Neural cell (in vitro differentiated cells): ENCODE results near the gene IMPDH2. TPM values are rescaled to one million over a fixed set of nuclear protein-coding genes. Genes with fewer than 3 reads are reported as not detected.

Experiments
- H2AFZ ChIP-seq: fragments of 200-600, 300-800 bp; sonication (generic), shearing (Covaris generic); 2 replicates; pipeline ENCODE4 v1.6.0; 2014; ENCODE audit warnings: low read depth, mild to moderate bottlenecking, antibody characterized with exemption, low read length, moderate library complexity
- H3F3A ChIP-seq: fragments of 200-600 bp; shearing (Covaris generic); 2 replicates; pipeline ENCODE4 v1.6.1; 2016; ENCODE audit warnings: mild to moderate bottlenecking, moderate library complexity, mixed read lengths, antibody characterized with exemption, low read length; ENCODE audit not compliant: insufficient read depth, poor library complexity, severe bottlenecking
- H3K27ac ChIP-seq: fragments of 200-600, 300-800 bp; sonication (generic), shearing (Covaris generic); 2 replicates; pipeline ENCODE4 v1.5.1; 2014; ENCODE audit warnings: mild to moderate bottlenecking, low read length, moderate library complexity
- H3K27me3 ChIP-seq: fragments of 300-800, 200-600 bp; sonication (generic), shearing (Covaris generic); 2 replicates; pipeline ENCODE4 v1.6.0; 2014; ENCODE audit warnings: mild to moderate bottlenecking, low read depth, low read length, moderate library complexity; ENCODE audit not compliant: insufficient read depth
- H3K36me3 ChIP-seq: fragments of 300-800, 200-600 bp; sonication (generic), shearing (Covaris generic); 2 replicates; pipeline ENCODE4 v1.5.1; 2014; ENCODE audit warnings: mild to moderate bottlenecking, antibody characterized with exemption, low read length, moderate library complexity; ENCODE audit not compliant: insufficient read depth
- H3K4me2 ChIP-seq: fragments of 300-800, 200-600 bp; sonication (generic), shearing (Covaris generic); 2 replicates; pipeline ENCODE4 v1.6.0; 2014; ENCODE audit warnings: mild to moderate bottlenecking, low read length
- H3K4me3 ChIP-seq: fragments of 300-800, 200-600 bp; sonication (generic), shearing (Covaris generic); 2 replicates; pipeline ENCODE4 v1.5.1; 2014; ENCODE audit warnings: mild to moderate bottlenecking, low read length, moderate library complexity
- H3K79me2 ChIP-seq: fragments of 200-600 bp; shearing (Covaris generic); replicated peaks from 2 replicates; pipeline ENCODE4 v1.6.0; 2014; ENCODE audit warnings: mild to moderate bottlenecking, low read length, moderate library complexity; ENCODE audit not compliant: insufficient read depth
- H3K9ac ChIP-seq: fragments of 300-800, 200-600 bp; sonication (generic), shearing (Covaris generic); 2 replicates; pipeline ENCODE4 v1.6.1; 2016; ENCODE audit warnings: mild to moderate bottlenecking, low read length, mixed read lengths
- H3K9me2 ChIP-seq: fragments of 200-600 bp; shearing (Covaris generic); 2 replicates; pipeline ENCODE4 v1.6.1; 2016; ENCODE audit warnings: mild to moderate bottlenecking, low read length, mixed read lengths; ENCODE audit not compliant: insufficient read depth
- H3K9me3 ChIP-seq: fragments of 200-600, 300-800 bp; sonication (generic), shearing (Covaris generic); 2 replicates; pipeline ENCODE4 v1.6.1; 2016; ENCODE audit warnings: mild to moderate bottlenecking, mixed run types, low read length, moderate library complexity, mixed read lengths
- H4K20me1 ChIP-seq: fragments of 200-600 bp; shearing (Covaris generic); 2 replicates; pipeline ENCODE4 v1.6.1; 2016; ENCODE audit warnings: mild to moderate bottlenecking, mixed run types; ENCODE audit not compliant: insufficient read depth
- EP300 ChIP-seq: fragments of 450-650 bp; conservative IDR thresholded peaks from 2 replicates; pipeline ENCODE4 v1.6.1; 2014; ENCODE audit warnings: antibody characterized with exemption, mild to moderate bottlenecking, moderate library complexity; ENCODE audit not compliant: poor library complexity, severe bottlenecking
- EZH2 ChIP-seq: fragments of 200-600, 300-800 bp; shearing (Covaris generic), sonication (generic); IDR thresholded peaks from 2 replicates; pipeline ENCODE4 v1.6.1; 2014; ENCODE audit warnings: antibody characterized with exemption, low read length, borderline replicate concordance, mild to moderate bottlenecking; ENCODE audit not compliant: insufficient read depth, poor library complexity, severe bottlenecking
- MXI1 ChIP-seq: fragments of 450-650 bp; conservative IDR thresholded peaks from 2 replicates; pipeline ENCODE4 v1.6.1; 2014; ENCODE audit warnings: antibody characterized with exemption, mild to moderate bottlenecking; ENCODE audit not compliant: poor library complexity, severe bottlenecking
- POLR2AphosphoS5 ChIP-seq: IDR thresholded peaks from 2 replicates; pipeline ENCODE4 v1.6.1; 2012
- RAD21 ChIP-seq: fragments of 450-650 bp; conservative IDR thresholded peaks from 2 replicates; pipeline ENCODE4 v1.6.1; 2014; ENCODE audit warnings: antibody characterized with exemption, mild to moderate bottlenecking, moderate library complexity
- SMC3 ChIP-seq: fragments of 450-650 bp; conservative IDR thresholded peaks from 2 replicates; pipeline ENCODE4 v1.6.1; 2014; ENCODE audit warnings: antibody characterized with exemption, mild to moderate bottlenecking, moderate library complexity; ENCODE audit not compliant: poor library complexity
- TAF1 ChIP-seq: IDR thresholded peaks from 2 replicates; pipeline ENCODE4 v1.6.1; 2012; ENCODE audit warnings: low read depth
- polyA plus RNA-seq: library from polyadenylated mRNA; depleted of rRNA; stranded (reverse); fragments of >200 nt; gene quantifications from 2 replicates; pipeline ENCODE4 v1.2.3, GENCODE V29; 2014
- TF ChIP-seq, protein P1 (sequence below): fragments of 450-650 bp; IDR thresholded peaks from 2 replicates; pipeline ENCODE4 v1.5.1; 2014; ENCODE audit warnings: antibody characterized with exemption, mild to moderate bottlenecking, moderate library complexity; ENCODE audit not compliant: poor library complexity, severe bottlenecking
- TF ChIP-seq, protein P2 (sequence below): IDR thresholded peaks from 2 replicates; pipeline ENCODE4 v1.6.1; 2012; ENCODE audit warnings: borderline replicate concordance

Gene IMPDH2
- polyA plus RNA-seq, 1 donor from 2014 or later = 137 TPM

DNA sequence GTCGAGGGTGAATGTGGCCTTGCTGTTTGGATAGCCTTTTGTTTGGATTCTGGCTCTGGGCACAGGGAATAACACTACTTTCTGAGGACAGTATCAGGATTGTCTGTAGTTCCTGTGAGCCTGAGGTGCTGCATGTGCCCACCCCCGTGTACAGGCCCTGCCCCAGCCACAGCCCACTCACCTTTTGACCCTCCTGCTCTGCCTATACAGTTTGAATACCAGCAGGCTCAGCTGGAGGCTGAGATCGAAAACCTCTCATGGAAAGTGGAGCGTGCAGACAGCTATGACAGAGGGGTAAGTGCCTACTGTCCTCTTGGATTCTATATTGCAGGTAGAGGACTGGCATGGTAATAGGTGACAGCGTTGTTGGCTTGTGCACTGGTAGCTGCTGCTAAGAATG is 46.5 kb downstream of the IMPDH2 start:
- H3K27me3 ChIP-seq = no peaks in the 10 kb centered on the region
- no peaks in the 10 kb centered on the region for H4K20me1 ChIP-seq
- H3K36me3 ChIP-seq = no peaks in the 10 kb centered on the region
- no peaks in the 10 kb centered on the region for H3K9me2 ChIP-seq
- TF ChIP-seq TAF1 = no peak
- TF ChIP-seq, protein P1, sequence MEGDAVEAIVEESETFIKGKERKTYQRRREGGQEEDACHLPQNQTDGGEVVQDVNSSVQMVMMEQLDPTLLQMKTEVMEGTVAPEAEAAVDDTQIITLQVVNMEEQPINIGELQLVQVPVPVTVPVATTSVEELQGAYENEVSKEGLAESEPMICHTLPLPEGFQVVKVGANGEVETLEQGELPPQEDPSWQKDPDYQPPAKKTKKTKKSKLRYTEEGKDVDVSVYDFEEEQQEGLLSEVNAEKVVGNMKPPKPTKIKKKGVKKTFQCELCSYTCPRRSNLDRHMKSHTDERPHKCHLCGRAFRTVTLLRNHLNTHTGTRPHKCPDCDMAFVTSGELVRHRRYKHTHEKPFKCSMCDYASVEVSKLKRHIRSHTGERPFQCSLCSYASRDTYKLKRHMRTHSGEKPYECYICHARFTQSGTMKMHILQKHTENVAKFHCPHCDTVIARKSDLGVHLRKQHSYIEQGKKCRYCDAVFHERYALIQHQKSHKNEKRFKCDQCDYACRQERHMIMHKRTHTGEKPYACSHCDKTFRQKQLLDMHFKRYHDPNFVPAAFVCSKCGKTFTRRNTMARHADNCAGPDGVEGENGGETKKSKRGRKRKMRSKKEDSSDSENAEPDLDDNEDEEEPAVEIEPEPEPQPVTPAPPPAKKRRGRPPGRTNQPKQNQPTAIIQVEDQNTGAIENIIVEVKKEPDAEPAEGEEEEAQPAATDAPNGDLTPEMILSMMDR = no peak
- TF ChIP-seq SMC3 = no peak
- TF ChIP-seq, protein P2, sequence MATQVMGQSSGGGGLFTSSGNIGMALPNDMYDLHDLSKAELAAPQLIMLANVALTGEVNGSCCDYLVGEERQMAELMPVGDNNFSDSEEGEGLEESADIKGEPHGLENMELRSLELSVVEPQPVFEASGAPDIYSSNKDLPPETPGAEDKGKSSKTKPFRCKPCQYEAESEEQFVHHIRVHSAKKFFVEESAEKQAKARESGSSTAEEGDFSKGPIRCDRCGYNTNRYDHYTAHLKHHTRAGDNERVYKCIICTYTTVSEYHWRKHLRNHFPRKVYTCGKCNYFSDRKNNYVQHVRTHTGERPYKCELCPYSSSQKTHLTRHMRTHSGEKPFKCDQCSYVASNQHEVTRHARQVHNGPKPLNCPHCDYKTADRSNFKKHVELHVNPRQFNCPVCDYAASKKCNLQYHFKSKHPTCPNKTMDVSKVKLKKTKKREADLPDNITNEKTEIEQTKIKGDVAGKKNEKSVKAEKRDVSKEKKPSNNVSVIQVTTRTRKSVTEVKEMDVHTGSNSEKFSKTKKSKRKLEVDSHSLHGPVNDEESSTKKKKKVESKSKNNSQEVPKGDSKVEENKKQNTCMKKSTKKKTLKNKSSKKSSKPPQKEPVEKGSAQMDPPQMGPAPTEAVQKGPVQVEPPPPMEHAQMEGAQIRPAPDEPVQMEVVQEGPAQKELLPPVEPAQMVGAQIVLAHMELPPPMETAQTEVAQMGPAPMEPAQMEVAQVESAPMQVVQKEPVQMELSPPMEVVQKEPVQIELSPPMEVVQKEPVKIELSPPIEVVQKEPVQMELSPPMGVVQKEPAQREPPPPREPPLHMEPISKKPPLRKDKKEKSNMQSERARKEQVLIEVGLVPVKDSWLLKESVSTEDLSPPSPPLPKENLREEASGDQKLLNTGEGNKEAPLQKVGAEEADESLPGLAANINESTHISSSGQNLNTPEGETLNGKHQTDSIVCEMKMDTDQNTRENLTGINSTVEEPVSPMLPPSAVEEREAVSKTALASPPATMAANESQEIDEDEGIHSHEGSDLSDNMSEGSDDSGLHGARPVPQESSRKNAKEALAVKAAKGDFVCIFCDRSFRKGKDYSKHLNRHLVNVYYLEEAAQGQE = no peak
- TF ChIP-seq EP300 = no peak
- no peak for TF ChIP-seq RAD21
- TF ChIP-seq POLR2AphosphoS5 = no peak
- no peak for TF ChIP-seq EZH2
- no peak for TF ChIP-seq MXI1
- H3K9me3 ChIP-seq = no peaks in the 10 kb centered on the region
- H2AFZ ChIP-seq = no peak overlapping the region
- no peaks in the 10 kb centered on the region for H3K79me2 ChIP-seq
- no peaks in the 10 kb centered on the region for H3F3A ChIP-seq
- H3K27ac ChIP-seq = no peak overlapping the region
- H3K9ac ChIP-seq = no peak overlapping the region
- no peak overlapping the region for H3K4me2 ChIP-seq
- H3K4me3 ChIP-seq = no peak overlapping the region

GRCh38 chr3:48982016-48982415 is 47.2 kb downstream of the IMPDH2 start:
- no peak for TF ChIP-seq TAF1
- no peak for TF ChIP-seq SMC3
- TF ChIP-seq MXI1 = no peak
- no peak for TF ChIP-seq EZH2
- TF ChIP-seq, protein P1 = no peak
- no peak for TF ChIP-seq EP300
- no peak for TF ChIP-seq POLR2AphosphoS5
- TF ChIP-seq RAD21 = no peak
- TF ChIP-seq, protein P2 = no peak
- Histone ChIP-seq H3K79me2 (no peaks in the 10 kb centered on the region), H3K9ac (no peak overlapping the region), H3K4me2 (no peak overlapping the region), H3K9me2 (no peaks in the 10 kb centered on the region), H3K4me3 (no peak overlapping the region), H3K27ac (no peak overlapping the region), H3F3A (no peaks in the 10 kb centered on the region), H3K27me3 (no peaks in the 10 kb centered on the region), H3K36me3 (no peaks in the 10 kb centered on the region), H4K20me1 (no peaks in the 10 kb centered on the region), H2AFZ (no peak overlapping the region), H3K9me3 (no peaks in the 10 kb centered on the region)
